ENCODE results near the gene PPP1R9A. TPM values are rescaled to one million over a fixed set of nuclear protein-coding genes. Genes with fewer than 3 reads are reported as not detected.

PPP1R9A gene
- total RNA-seq, 2 donors from 2014 or later, result 23.3 to 23.4 TPM

DNA sequence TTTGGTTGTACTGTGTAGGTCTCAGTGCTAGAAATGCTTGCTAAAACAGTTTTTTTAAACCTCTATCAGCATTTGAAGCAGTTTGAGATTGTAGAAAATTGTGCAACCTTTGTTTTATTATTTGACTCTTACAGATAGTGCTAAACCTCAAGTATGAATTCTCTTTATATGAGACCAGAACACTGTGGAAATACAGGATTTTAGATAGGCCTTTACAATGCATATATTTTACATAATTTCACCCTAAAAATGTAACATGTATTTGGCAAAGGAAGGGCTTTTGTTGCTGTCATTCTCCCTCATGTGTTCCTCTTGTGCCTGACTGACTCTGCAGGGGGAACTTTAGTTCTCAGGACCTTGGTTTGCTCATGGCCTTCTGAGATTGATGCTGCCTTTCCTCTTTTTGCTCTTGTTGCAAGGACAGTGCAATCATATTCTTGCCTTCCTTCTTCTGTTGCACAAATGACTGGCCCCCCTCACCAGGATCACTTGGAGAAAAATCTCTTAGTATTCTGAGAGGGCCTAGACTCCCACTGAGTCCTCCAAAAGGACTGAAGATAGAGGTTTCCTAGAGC lies 188.7 kb downstream of the PPP1R9A start:
- Histone ChIP-seq H3K4me1 (peaks cover 0 to 8% of the 10 kb centered on the region in 2 donors), H3K4me3 (no peak overlapping the region), H3K27ac (no peak overlapping the region), H3K27me3 (no peaks in the 10 kb centered on the region), H3K9me3 (no peaks in the 10 kb centered on the region), H3K36me3 (no peaks in the 10 kb centered on the region)
- DNase-seq (ENCODE audit: low spot score), result no peak
- TF ChIP-seq, protein P1, sequence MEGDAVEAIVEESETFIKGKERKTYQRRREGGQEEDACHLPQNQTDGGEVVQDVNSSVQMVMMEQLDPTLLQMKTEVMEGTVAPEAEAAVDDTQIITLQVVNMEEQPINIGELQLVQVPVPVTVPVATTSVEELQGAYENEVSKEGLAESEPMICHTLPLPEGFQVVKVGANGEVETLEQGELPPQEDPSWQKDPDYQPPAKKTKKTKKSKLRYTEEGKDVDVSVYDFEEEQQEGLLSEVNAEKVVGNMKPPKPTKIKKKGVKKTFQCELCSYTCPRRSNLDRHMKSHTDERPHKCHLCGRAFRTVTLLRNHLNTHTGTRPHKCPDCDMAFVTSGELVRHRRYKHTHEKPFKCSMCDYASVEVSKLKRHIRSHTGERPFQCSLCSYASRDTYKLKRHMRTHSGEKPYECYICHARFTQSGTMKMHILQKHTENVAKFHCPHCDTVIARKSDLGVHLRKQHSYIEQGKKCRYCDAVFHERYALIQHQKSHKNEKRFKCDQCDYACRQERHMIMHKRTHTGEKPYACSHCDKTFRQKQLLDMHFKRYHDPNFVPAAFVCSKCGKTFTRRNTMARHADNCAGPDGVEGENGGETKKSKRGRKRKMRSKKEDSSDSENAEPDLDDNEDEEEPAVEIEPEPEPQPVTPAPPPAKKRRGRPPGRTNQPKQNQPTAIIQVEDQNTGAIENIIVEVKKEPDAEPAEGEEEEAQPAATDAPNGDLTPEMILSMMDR (IDR thresholded peaks at IDR 0.05), result no peak

DNA sequence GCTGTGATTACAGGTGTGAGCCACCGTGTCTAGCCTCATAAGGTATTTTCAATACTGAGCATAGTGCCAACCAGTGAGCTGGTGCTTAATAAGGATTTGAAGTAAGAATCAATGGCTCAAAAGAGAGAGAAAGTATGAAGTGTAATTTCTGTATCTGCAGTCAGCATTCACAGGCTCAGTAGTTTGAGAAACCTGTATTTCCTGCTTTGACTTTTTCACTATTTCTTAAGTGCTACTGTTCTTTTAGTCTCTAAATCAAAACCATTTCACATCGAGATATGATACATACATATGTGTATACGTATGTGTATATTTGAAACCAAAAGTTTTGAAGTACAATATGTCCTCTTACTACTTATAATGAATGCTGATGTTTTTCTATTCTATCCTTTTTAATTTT lies 189.9 kb downstream of the PPP1R9A start:
- H3K27me3 ChIP-seq, result no peaks in the 10 kb centered on the region
- no peaks in the 10 kb centered on the region for H3K9me3 ChIP-seq
- DNase-seq (ENCODE audit: low spot score), result no peak
- H3K27ac ChIP-seq, result no peak overlapping the region
- no peaks in the 10 kb centered on the region for H3K36me3 ChIP-seq
- peaks cover 0 to 2% of the 10 kb centered on the region in 2 donors for H3K4me1 ChIP-seq
- TF ChIP-seq, protein P1 (IDR thresholded peaks at IDR 0.05), result no peak
- no peak overlapping the region for H3K4me3 ChIP-seq

DNA sequence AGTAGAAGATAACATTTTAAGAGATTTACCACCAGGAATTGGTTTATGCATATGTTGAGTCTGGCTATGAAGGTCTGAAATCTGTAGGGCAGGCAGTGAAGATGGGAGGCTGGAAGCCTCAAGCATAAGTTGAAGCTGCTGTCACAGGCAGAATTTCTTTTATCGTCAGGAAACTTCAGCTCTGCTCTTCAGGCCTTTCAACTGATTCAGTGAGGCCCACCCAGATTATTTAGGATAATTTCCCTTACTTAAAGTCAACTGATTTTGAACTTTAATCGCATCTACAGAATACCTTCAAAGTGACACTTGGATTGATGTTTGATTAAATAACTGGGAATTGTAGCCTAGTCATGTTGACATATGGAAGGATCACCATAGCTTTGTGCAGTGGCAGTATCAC lies 190.5 kb downstream of the PPP1R9A start:
- no peaks in the 10 kb centered on the region for H3K4me1 ChIP-seq
- H3K27me3 ChIP-seq, result no peaks in the 10 kb centered on the region
- TF ChIP-seq, protein P1 (IDR thresholded peaks at IDR 0.05), result no peak
- H3K36me3 ChIP-seq, result no peaks in the 10 kb centered on the region
- no peak overlapping the region for H3K4me3 ChIP-seq
- DNase-seq (ENCODE audit: low spot score), result no peak
- no peak overlapping the region for H3K27ac ChIP-seq
- no peaks in the 10 kb centered on the region for H3K9me3 ChIP-seq

DNA sequence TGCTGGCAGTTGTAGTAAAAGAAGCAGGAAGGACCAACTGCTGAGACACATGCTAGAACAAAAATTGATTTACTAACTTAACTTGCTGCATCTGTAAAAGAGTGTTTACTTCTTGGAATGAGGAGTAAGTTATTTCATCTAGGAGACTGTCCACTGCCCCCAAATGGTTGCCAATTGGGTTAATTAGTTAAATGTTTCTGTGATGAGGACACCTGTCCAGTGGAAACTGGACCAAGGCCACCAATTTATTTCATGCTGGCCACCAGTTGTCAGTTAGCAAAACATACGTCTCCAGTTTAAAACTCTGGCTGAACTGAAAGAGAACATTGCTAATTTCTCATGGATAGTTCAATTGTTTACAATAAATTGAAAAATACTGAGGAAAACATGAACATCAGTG lies 191.7 kb downstream of the PPP1R9A start:
- no peak for DNase-seq (ENCODE audit: low spot score)
- Histone ChIP-seq H3K27ac (no peak overlapping the region), H3K4me1 (no peaks in the 10 kb centered on the region), H3K27me3 (no peaks in the 10 kb centered on the region), H3K4me3 (no peak overlapping the region), H3K9me3 (no peaks in the 10 kb centered on the region), H3K36me3 (no peaks in the 10 kb centered on the region)
- TF ChIP-seq, protein P1 (IDR thresholded peaks at IDR 0.05), result no peak

DNA sequence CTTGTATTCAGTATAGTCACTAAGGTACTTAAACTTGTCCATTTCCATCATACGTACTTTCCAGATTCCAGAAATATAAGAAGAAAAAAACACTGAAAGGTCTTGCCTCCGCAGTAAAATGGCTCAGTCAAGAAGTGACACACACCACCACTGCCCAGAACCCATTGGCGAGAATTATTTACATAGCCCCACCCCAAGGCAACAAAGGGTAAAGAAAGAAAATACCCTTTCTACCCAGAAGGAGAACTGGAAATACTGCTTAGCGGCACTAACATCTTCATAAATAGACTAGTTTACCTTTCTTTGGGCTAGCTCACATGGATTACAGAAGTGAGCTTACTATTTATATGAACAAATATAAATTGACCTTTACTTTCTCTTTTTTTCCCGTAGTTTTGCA lies 194.0 kb downstream of the PPP1R9A start:
- TF ChIP-seq, protein P1 (IDR thresholded peaks at IDR 0.05), result no peak
- Histone ChIP-seq H3K27me3 (no peaks in the 10 kb centered on the region), H3K4me3 (no peak overlapping the region), H3K9me3 (no peaks in the 10 kb centered on the region), H3K4me1 (peaks cover 0 to 9% of the 10 kb centered on the region in 2 donors), H3K36me3 (no peaks in the 10 kb centered on the region), H3K27ac (no peak overlapping the region)
- DNase-seq (ENCODE audit: low spot score), result no peak

DNA sequence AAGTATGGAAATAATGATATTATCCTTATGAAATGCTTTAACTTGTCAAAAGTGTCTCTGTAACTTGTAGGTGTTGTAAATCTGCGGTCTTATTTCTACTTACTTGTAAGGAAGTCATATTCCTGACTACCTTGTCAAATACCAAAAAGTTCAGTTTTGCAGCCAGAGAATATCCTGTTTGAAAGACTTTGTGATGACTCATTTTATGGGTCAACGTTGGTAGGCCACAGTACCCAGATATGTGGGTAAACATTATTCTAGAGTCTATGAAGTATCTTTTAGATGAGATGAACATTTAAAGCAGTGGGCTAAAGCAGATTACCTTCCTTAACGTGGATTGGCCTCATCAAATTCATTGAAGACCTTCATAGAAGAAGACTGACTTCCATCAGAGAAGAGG lies 195.3 kb downstream of the PPP1R9A start:
- no peaks in the 10 kb centered on the region for H3K27me3 ChIP-seq
- no peaks in the 10 kb centered on the region for H3K9me3 ChIP-seq
- H3K36me3 ChIP-seq, result no peaks in the 10 kb centered on the region
- no peak for DNase-seq (ENCODE audit: low spot score)
- TF ChIP-seq, protein P1 (IDR thresholded peaks at IDR 0.05), result no peak
- H3K4me1 ChIP-seq, result peaks cover 0 to 9% of the 10 kb centered on the region in 2 donors
- no peak overlapping the region for H3K4me3 ChIP-seq
- no peak overlapping the region for H3K27ac ChIP-seq

Measured in right atrium auricular region (tissue), 2 donors.